ENCODE results near the gene GPRC6A.
A peak's percentile ranks its signal among the peaks of the same experiment; 100 is the strongest.

Gene GPRC6A

GRCh38 chr6:116783852-116784251 lies 45.0 kb downstream of the GPRC6A start:
- no peak for DNase-seq

- DNase-seq, result no peak
Measured at GRCh38 chr6:116779573-116780164, 49.2 kb downstream of the GPRC6A start.

GRCh38 chr6:116773886-116774285 lies 55.0 kb downstream of the GPRC6A start:
- DNase-seq, result no peak

- DNase-seq, result no peak
Measured at GRCh38 chr6:116772450-116772849, 56.4 kb downstream of the GPRC6A start.

GRCh38 chr6:116767715-116768114 lies 61.2 kb downstream of the GPRC6A start:
- DNase-seq, result no peak

- DNase-seq, result no peak
Measured at GRCh38 chr6:116766506-116767176, 62.2 kb downstream of the GPRC6A start.

GRCh38 chr6:116764961-116765841 lies 63.7 kb downstream of the GPRC6A start, which contains the start of gene FAM162B:
Gene FAM162B, minus strand, starts transcription at chr6:116765719. Its CDS starts 143 bp downstream, at chr6:116765576.
- DNase-seq, result peak; percentile 6 to 9

GRCh38 chr6:116764629-116764960 lies 64.3 kb downstream of the GPRC6A start:
- no peak for DNase-seq

GRCh38 chr6:116763906-116764628 lies 64.8 kb downstream of the GPRC6A start:
- no peak for DNase-seq

GRCh38 chr6:116763048-116763447 lies 65.8 kb downstream of the GPRC6A start:
- no peak for DNase-seq

- no peak for DNase-seq
Measured at GRCh38 chr6:116762235-116762634, 66.6 kb downstream of the GPRC6A start.

GRCh38 chr6:116761779-116762178 lies 67.1 kb downstream of the GPRC6A start:
- no peak for DNase-seq

GRCh38 chr6:116745176-116745575 lies 83.7 kb downstream of the GPRC6A start:
- DNase-seq, result no peak

Measured in activated CD4-positive, alpha-beta T cell treated with anti-CD3 and anti-CD28 coated beads, Interleukin-2, amount 50 U/mL, for 48 hours (primary cell).